ENCODE data around the gene ZNF608.

ZNF608 gene

GRCh38 chr5:124745928-124746915 is at the start of gene ZNF608:
ZNF608 (minus strand) TSS chr5:124746639; CDS start chr5:124744989, 1,650 bp downstream.
- H3K4me3 ChIP-seq (ENCODE audit: low read length), result peak within 1 kb of the TSS; percentile 61
- DNase-seq (ENCODE audit: low read depth), result peak; percentile 75

GRCh38 chr5:124795829-124796228 is 49.4 kb upstream of the ZNF608 start:
- TF ChIP-seq CTCF (conservative IDR thresholded peaks at IDR 0.05; ENCODE audit: low read depth, low read length), result no peak
- no peak for DNase-seq (ENCODE audit: low read depth)
- H3K4me3 ChIP-seq (ENCODE audit: low read length), result no peak overlapping the region

More at GRCh38 chr5:124745928-124746915, at the start of gene ZNF608:
- no peak for TF ChIP-seq CTCF (conservative IDR thresholded peaks at IDR 0.05; ENCODE audit: low read depth, low read length)

- peak; percentile 98 for DNase-seq (ENCODE audit: low read depth)
- no peak for TF ChIP-seq CTCF (conservative IDR thresholded peaks at IDR 0.05; ENCODE audit: low read depth, low read length)
- no peak overlapping the region for H3K4me3 ChIP-seq (ENCODE audit: low read length)
These were observed 44.7 kb upstream of the ZNF608 start for GRCh38 chr5:124790895-124791732.

- peak; percentile 80 for DNase-seq (ENCODE audit: low read depth)
- TF ChIP-seq CTCF (conservative IDR thresholded peaks at IDR 0.05; ENCODE audit: low read depth, low read length), result no peak
- H3K4me3 ChIP-seq (ENCODE audit: low read length), result no peak overlapping the region
These were observed 44.0 kb upstream of the ZNF608 start for GRCh38 chr5:124790301-124790894.

- no peak for DNase-seq (ENCODE audit: low read depth)
- H3K4me3 ChIP-seq (ENCODE audit: low read length), result no peak overlapping the region
- no peak for TF ChIP-seq CTCF (conservative IDR thresholded peaks at IDR 0.05; ENCODE audit: low read depth, low read length)
These were observed 42.7 kb upstream of the ZNF608 start for GRCh38 chr5:124789104-124789605.

GRCh38 chr5:124783794-124784193 is 37.4 kb upstream of the ZNF608 start:
- TF ChIP-seq CTCF (conservative IDR thresholded peaks at IDR 0.05; ENCODE audit: low read depth, low read length), result no peak
- DNase-seq (ENCODE audit: low read depth), result no peak
- no peak overlapping the region for H3K4me3 ChIP-seq (ENCODE audit: low read length)

Measured in retinal pigment epithelial cell (primary cell).